ENCODE data around the gene ARRDC3. TPM values are rescaled to one million over a fixed set of nuclear protein-coding genes. Genes with fewer than 3 reads are reported as not detected.
A peak's percentile ranks its signal among the peaks of the same experiment; 100 is the strongest.

Gene ARRDC3
- total and polyA plus RNA-seq, 2 experiments from 2014 or later: 11.9 to 16.5 TPM

GRCh38 chr5:91341154-91341553, 42.0 kb downstream of the ARRDC3 start:
- peaks cover 9% of the 10 kb centered on the region; the same call in 2 of the 3 replicates for H3K36me3 Mint-ChIP-seq (ENCODE audit: low read depth)

More at GRCh38 chr5:91341154-91341553, 42.0 kb downstream of the ARRDC3 start:
- Histone ChIP-seq H3K4me2 (no peak overlapping the region), H4K20me1 (replicated peaks; ENCODE audit: insufficient read depth) (no peaks in the 10 kb centered on the region), H3K79me2 (replicated peaks; ENCODE audit: insufficient read depth) (no peaks in the 10 kb centered on the region), H3K36me3 (ENCODE audit: insufficient read depth) (no peaks in the 10 kb centered on the region), H3K27ac (ENCODE audit: low read depth) (no peak overlapping the region), H3F3A (replicated peaks; ENCODE audit: low read depth) (no peaks in the 10 kb centered on the region), H3K9me2 (ENCODE audit: insufficient read depth) (no peaks in the 10 kb centered on the region), H2AFZ (peak overlapping the region; percentile 69; the same call in 1 of the 2 replicates), H3K4me1 (ENCODE audit: insufficient read depth) (peaks cover 22% of the 10 kb centered on the region), H3K27me3 (ENCODE audit: insufficient read depth) (no peaks in the 10 kb centered on the region), H3K4me3 (no peak overlapping the region)
- no peaks in the 10 kb centered on the region for H3K27me3 Mint-ChIP-seq (ENCODE audit: insufficient read depth, low read depth, poor library complexity)
- ATAC-seq: no peak
- TF ChIP-seq STAT1 (IDR thresholded peaks at IDR 0.05; ENCODE audit: unreplicated experiment): no peak
- no peak for TF ChIP-seq REST (IDR thresholded peaks at IDR 0.05; ENCODE audit: unreplicated experiment)
- no peak for TF ChIP-seq CREB1 (CRISPR knock-in tag; IDR thresholded peaks at IDR 0.05; ENCODE audit: low read depth)
- TF ChIP-seq ETS1 (IDR thresholded peaks at IDR 0.05): no peak
- no peak for TF ChIP-seq JUNB (IDR thresholded peaks at IDR 0.05; ENCODE audit: unreplicated experiment)
- no peak for TF ChIP-seq ZNF462 (CRISPR knock-in tag; IDR thresholded peaks at IDR 0.05)
- no peak for TF ChIP-seq NANOG (IDR thresholded peaks at IDR 0.05; ENCODE audit: borderline replicate concordance)
- TF ChIP-seq ZNF331 (CRISPR knock-in tag; IDR thresholded peaks at IDR 0.05; ENCODE audit: low read depth): no peak
- TF ChIP-seq ZNF114 (CRISPR knock-in tag; IDR thresholded peaks at IDR 0.05): no peak
- no peak for TF ChIP-seq POLR2AphosphoS5 (IDR thresholded peaks at IDR 0.05; ENCODE audit: low read depth)
- TF ChIP-seq EZH2 (IDR thresholded peaks at IDR 0.05; ENCODE audit: low read depth, unreplicated experiment): no peak
- TF ChIP-seq CTCF (conservative IDR thresholded peaks at IDR 0.05; ENCODE audit: low read depth in 2 of 2): no peak
- no peak for TF ChIP-seq EZH2phosphoT487 (IDR thresholded peaks at IDR 0.05; ENCODE audit: unreplicated experiment)
- peak overlapping the region; percentile 70; the same call in 1 of the 2 replicates for H3K27ac Mint-ChIP-seq
- H3K9me3 Mint-ChIP-seq: peaks cover 13% of the 10 kb centered on the region
- DNase-seq (ENCODE audit: low spot score): no peak
- H3K4me1 Mint-ChIP-seq: peaks cover 18% of the 10 kb centered on the region; the same call in 2 of the 3 replicates
- H3K4me3 Mint-ChIP-seq: no peak overlapping the region
